Dermis microvascular lymphatic vessel endothelial cell (primary cell): ENCODE measurements around the gene NLRP12. TPM values are rescaled to one million over a fixed set of nuclear protein-coding genes. Genes with fewer than 3 reads are reported as not detected.
"Not testable (repeated sequence)": the region's sequence is repeated elsewhere in the genome, so short reads cannot be mapped to it uniquely, and the experiment has no call there.

Source experiments
- DNase-seq, 2 donors: peaks; one replicate each; pipeline versions ENCODE4 v3.0.0 to v3.0.0-alpha.2; 2010; ENCODE audit warnings: low read depth in 2 of 2
- total RNA-seq: library from RNA; depleted of rRNA; stranded (reverse); fragments of >200 nt; gene quantifications from 2 replicates; pipeline ENCODE4 v1.2.1, GENCODE V29; 2014

NLRP12 gene, protein sequence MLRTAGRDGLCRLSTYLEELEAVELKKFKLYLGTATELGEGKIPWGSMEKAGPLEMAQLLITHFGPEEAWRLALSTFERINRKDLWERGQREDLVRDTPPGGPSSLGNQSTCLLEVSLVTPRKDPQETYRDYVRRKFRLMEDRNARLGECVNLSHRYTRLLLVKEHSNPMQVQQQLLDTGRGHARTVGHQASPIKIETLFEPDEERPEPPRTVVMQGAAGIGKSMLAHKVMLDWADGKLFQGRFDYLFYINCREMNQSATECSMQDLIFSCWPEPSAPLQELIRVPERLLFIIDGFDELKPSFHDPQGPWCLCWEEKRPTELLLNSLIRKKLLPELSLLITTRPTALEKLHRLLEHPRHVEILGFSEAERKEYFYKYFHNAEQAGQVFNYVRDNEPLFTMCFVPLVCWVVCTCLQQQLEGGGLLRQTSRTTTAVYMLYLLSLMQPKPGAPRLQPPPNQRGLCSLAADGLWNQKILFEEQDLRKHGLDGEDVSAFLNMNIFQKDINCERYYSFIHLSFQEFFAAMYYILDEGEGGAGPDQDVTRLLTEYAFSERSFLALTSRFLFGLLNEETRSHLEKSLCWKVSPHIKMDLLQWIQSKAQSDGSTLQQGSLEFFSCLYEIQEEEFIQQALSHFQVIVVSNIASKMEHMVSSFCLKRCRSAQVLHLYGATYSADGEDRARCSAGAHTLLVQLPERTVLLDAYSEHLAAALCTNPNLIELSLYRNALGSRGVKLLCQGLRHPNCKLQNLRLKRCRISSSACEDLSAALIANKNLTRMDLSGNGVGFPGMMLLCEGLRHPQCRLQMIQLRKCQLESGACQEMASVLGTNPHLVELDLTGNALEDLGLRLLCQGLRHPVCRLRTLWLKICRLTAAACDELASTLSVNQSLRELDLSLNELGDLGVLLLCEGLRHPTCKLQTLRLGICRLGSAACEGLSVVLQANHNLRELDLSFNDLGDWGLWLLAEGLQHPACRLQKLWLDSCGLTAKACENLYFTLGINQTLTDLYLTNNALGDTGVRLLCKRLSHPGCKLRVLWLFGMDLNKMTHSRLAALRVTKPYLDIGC
- 0.51 and 0.76 TPM in 2 replicates for total RNA-seq

DNA sequence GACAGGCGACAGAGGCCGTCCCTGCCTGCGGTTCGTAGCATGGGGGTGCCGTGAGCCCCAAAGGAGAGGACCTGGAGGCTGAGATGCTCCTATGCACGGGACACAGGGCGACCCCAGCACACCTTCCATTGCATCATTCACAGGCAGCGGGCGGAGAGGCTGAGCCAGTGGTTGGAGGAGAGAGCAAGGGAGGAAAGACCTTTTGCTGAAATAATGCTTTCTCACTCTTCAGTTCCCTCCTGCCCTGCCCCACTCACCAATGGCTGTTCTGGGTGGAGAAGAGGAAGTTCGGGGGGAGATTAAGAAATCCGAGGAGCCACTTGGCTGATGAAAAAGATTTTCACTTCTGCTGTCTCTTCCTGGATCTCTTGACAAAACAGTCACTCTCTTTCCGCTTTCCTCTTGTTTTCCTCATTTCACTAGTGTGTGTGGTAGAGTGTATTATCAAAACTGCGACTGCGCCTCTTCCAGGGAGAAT, at the start of gene NLRP12:
NLRP12 (minus strand) TSS at position 181 of the 478 bp plus-strand sequence; CDS start at position 41, 140 bp downstream.
- DNase-seq = no peak

DNA sequence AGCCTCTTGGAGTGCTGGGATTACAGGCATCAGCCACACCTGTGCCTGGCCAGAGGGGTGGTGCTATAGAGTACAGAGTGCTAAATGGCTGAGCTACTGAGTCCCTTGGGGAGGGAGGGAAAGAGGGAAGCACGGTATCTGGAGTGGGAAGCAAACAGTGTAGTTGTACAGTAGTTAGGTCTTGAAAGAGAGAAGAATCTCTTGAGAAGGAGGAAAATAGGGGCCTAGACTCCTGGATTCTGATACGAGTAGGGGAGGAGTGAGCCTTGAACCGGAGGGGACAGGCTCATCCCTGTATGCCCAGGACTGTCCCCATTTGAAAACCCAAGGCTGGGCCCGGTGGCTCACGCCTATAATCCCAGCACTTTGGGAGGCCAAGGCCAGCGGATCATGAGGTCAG, 48.6 kb upstream of the NLRP12 start:
- DNase-seq = no peak

DNA sequence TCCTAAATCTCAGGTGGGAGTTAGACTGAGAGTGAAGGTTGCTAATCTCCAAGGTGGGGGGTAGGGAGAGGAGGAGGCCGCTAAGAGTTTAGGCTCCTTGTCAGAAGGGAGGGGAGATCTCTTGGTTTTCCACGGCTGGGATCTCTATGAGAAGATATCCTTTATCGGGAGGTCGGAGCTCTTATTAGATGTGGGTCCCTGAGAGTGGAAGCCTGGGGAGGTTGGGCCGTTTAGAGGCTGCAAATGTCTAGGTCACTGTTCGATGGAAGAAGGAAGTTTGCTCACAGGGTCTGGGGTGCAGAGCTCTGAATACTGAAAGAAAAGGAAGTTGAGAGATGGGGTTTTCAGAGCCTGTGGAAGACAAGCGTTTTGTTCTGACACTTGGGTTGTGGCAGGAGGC, 47.3 kb upstream of the NLRP12 start:
- DNase-seq = no peak

DNA sequence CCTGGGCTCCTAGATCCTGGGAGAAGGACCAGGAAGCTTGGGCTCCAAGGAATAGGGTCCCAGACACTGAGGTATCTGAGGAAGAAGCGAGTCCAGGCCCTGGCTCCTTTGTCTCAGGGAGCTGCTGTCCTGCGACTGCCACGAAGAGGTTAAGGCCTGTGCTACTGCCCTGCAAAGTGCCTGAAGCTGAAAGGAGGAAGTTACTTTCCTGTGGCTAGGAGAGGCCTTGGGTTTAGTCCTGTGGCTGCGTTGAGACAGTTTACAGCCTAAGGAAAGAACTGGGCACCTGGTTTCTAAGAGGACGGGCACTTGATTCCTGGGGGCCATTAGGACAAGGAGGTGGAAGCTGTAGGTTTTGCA, 46.4 kb upstream of the NLRP12 start:
- no peak for DNase-seq

DNA sequence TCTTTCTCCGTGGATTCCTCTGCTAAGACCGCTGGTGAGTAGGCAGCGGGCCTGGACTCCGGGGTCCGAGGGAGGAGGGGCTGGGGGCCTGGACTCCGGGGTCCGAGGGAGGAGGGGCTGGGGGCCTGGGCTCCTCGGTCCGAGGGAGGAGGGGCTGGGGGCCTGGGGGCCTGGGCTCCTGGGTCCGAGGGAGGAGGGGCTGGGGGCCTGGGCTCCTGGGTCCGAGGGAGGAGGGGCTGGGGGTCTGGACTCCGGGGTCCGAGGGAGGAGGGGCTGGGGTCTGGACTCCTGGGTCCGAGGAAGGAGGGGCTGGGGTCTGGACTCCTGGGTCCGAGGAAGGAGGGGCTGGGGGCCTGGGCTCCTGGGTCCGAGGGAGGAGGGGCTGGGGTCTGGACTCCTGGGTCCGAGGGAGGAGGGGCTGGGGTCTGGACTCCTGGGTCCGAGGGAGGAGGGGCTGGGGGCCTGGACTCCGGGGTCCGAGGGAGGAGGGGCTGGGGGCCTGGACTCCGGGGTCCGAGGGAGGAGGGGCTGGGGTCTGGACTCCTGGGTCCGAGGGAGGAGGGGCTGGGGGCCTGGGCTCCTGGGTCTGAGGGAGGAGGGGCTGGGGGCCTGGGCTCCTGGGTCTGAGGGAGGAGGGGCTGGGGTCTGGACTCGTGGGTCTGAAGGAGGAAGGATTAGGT, 45.8 kb upstream of the NLRP12 start:
- DNase-seq = not testable (repeated sequence)

DNA sequence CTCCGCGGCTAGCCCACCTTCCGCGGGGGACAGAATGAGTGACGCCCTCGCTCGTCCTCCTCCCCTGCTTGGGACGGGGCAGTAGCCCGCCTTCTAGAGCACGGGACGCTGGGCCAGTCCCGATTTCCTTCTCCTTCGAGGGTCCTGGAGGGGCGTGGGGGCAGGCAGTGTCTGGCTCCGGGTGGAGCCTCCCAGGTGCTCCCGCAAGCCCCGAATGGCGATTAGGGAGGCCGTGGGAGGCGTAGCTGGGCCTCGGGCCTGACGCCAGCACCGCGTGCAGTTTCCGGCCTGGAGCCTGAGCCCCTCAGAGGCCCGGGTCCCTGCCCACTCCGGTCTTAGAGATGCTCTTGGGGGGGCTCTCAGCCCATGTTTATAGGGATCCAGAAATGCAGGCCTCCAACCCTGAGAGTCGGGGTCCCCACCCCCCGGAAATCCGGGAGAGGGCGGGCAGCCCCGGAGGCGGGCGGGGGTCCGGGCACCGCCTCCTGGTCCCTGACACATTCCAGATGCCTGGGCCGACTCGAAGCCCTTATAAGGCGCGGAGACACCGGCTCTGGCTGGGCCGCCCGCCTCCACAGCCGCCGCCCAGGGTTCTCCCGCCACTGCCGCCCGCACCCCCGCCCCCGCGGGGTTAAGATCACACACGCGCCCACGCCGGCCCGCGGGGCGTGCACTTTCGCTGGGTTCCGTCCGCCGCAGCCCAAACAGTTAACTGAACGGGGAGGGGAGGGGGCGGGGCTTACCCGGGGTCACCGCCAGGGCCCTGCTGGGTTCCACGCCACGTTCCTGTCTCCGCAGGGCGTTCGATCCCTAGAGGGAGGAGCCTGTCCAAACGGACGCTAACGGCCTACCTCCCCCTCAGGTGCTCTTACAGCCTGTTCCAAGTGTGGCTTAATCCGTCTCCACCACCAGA, 45.0 kb upstream of the NLRP12 start:
- DNase-seq = peak; percentile 59 to 85

DNA sequence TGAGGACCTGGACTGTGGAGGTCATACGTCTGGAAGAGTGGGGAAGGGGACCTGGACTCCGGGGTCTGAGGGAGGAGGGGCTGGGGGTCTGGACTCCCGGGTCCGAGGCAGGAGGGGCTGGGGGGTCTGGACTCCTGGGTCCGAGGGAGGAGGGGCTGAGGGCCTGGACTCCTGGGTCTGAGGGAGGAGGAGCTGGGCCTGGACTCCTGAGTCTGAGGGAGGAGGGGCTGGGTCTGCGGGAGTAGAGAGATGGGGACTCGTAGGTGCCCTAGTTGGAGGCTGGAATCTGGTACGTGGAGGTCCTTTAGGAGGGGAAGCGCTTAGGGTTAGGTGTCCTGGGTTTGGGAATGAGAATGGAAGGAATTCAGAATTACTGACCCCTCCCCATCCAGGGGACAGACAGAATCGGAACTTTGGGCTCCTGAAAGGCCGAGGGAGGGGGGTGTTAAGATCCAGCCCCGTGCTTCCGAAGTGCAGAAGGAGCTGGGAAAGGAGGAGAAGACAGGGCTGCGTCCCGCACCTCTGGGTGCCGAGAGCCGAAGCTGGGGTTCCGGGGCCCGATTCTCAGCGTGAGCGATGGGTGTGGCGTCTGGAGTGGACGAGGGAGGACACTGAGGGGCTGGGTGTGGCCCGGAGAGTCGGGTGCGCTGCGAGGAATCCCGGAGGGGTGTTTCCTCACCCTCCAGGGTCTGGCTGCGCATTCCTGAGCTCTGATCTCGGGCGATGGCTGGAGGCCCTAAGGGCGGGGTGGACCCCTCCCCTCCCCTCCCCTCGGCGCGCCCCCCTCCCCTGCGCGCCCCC, 44.2 kb upstream of the NLRP12 start:
- DNase-seq = peak in 1 of 2 donors; percentile 43

DNA sequence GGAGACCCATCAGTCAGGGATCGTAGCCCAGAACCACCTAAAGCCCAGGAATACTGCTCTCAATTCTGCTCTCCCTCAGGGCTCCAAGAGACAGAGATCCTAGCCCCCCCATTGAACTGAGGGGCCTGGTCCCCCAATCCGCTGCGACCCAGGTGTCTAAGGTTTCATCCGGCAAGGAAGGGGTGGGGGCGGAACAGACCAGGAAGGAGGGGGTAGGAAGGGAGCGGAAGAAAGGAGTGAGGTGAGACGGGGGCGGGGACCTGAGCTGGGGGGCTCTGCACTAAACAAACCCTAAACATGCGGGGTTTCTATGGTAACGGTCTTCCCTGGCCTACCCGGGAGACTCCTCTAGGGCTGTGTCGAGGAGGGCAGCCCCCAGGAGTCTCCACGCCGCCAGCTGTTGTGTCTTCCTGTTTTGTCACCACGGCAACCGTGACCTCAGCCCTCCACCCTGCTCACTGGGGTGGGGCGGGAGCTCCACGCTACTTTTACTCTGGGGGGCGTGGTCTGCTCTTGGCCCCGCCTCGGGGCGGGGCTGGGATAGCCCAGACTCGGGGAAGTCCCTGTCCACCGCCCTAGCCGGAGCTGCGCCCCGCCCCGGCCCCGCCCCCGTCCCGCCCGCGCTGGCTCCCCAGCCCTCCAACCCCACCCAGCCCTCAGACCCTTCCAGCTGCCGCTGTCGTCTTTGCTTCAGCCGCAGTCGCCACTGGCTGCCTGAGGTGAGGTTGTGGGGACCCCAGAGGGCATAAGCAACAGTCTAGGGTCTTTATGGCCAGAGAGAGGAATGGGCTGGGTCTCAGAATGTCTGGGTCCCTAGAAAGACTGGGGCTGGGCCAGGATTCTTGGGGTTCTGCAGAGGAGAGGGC, 43.3 kb upstream of the NLRP12 start, which contains the start of gene MYADM:
MYADM (plus strand) TSS at position 659 of the 866 bp plus-strand sequence. CDS start 5,647 bp downstream, outside the sequence.
- DNase-seq = peak; percentile 98 to 99

DNA sequence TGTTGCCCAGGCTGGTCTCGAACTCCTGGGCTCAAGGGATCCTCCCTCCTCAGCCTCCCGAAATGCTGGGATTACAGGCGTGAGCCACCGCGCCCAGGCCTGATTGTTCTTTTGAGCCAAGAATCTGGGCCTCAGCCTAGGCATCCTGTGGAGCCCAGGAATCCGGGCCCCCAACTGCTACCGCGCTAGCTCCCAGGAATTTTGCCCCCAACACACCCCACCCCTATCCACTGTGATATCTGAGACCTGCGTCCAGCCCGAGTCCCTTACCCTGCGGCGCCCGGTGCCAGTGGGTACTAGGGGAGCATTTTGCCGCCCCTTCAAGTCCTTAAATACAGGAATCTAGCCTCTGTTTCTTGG, 42.7 kb upstream of the NLRP12 start:
- no peak for DNase-seq

DNA sequence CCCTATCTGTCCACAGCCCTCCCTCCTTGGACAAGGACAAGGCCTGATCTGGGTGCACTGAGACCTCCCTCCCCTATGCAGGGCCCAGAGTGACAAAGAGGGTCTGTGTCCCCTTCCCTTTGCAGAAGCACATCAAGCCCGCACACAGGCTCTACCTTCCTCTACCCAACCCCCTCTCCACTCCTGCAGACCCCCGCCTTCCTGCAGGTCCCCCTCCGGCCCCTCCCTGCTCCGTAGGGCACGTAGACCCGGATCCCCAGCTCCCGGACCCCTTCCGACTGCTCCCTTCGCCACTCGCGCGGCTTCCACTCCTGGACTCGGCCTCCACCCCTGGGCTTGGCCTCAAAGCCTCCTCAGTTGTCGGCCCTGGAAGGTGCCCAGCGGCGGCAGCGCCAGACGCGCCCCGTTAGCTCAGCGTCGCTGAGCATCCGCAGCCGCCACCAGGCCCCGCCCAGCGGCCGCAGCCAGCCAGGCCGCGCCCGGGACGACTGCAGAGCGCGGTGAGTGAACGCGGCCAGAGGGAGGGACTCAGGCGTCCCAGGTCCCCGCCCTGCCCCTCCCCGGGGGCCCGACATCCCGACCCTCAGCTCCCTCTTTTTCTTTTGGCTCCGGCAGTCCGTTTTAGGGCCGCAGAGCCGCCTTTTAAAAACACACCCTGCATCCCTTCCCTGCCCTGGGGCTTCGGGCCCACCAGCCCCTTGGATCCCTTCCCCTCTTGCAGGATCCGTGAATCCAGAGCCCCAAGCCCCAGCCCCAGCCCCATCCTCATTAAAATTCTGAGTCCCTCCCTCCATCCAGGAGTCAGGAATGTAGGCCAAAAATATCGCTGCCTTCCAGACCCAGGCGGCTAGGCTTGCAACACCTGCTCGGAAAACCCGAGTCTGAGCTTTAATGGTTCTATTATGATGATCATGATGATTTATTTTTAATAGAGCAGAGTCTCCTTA, 42.1 kb upstream of the NLRP12 start:
- peak in 1 of 2 donors; percentile 69 for DNase-seq

DNA sequence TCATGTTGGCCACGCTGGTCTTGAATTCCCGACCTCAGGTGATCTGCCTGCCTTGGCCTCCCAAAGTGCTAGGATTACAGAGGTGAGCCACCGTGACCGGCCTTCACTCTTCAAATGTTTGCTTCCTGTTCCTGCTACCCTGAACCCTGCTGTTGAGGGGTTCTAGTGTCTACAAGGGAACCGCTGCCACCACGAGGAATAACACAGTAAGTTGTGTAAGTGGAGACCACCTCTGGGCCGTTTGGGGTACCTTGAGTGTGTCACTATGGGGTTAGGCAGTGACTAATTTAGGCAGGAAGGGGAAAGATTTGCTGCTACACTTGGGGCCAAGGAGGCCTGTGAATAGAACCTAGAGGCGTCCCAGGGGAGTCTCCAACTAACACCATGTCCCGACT, 41.4 kb upstream of the NLRP12 start:
- no peak for DNase-seq

DNA sequence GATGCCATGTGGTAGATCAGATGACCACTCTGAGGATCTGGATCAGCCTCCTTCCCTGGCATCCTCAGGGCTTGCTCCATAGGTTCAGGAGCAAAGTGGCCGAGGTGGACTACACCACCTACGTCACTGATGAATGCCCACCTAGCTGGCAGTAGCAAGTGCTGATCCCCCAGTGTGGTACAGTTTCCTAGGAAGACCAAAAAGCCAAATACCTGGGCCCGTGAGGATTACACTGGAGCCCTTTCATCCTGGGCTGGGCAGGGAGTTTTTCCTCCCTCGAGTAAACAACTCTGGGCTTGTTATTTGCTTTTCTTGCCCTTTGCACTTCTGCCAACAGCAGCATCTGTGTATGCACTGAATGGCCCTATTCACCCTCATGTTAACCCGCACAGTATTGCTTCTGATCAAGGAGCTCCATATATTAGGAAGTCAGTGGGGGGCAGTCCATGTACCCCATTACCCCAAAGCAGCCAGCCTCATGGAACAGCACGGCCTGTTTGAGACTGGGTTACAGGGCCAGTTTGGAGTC, 40.3 kb upstream of the NLRP12 start:
- no peak for DNase-seq

DNA sequence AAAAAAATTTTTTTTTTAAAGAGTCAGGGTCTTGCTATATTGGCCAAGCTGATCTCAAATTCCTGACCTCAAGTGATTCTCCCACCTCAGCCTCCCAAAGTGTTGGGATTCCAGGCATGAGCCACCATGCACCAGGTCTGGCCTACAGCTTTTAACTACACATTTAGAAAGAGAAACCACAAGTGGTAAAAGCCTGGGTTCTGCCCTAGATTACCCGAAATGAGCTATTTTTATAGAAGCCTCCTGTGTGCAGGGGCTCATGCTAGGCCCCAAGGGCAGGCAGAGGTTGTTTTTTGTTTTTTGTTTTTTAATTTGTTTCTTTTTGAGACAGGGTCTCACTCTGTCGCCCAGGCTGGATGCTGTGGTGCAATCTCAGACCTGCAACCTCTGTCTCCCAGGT, 29.6 kb upstream of the NLRP12 start:
- DNase-seq = no peak

DNA sequence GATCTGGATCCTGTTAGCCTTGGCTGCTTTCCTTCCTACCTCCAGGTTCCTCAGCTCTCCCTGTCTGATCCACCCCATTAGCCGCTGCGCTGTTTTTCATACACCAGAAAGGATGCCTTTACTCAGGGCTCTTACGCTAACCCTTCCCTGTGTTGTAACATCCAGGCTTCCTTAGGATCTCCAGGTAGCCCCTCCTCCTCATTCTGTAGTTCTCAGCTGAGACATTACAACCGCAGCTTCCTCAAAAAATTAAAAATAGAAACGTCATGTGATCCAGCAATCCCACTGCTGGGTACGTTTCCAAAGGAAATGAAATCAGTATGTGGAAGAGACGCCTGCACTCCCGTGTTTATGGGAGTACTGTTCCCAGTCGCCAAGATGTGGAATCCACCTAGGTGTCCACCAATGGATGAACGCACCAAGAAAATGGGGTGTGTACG, 25.1 kb upstream of the NLRP12 start:
- peak; percentile 60 to 91 for DNase-seq

DNA sequence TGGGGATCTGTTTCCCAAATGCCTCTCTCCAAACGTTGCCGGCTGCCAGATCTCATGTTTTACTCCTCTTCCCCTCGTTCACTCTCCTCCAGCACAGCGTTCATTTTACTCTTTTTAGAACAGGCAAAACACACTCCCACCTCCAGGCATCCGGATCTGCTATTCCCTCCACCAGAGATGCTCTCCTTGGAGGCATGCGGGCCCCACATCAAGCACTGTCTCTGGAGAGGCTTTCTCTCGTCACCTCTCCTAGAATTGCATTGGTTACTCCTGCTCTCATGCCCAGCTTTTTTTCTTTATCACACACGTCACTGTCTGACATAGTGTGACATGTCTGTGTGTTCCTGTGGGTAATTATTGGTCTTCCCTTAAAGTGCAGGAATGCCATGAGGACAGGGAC, 23.4 kb upstream of the NLRP12 start:
- no peak for DNase-seq

DNA sequence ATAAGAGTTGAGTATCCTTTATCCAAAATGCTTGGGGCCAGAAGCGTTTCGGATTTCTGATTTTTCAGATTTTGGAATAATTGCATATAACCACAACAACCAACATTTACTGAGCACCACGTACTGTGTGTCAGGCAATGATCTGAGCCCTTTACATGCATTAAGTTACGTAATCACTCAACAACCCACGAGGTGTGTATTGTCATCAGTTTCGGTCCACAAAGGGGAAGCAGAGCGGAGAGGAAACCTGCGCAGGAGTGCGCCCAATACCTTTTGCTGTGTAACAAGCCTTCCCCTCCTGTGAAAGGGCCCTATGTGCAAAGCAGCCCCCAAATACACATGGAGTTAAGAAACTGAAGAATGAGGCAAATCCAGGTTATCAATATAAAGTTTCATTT, 20.7 kb upstream of the NLRP12 start:
- DNase-seq = no peak

DNA sequence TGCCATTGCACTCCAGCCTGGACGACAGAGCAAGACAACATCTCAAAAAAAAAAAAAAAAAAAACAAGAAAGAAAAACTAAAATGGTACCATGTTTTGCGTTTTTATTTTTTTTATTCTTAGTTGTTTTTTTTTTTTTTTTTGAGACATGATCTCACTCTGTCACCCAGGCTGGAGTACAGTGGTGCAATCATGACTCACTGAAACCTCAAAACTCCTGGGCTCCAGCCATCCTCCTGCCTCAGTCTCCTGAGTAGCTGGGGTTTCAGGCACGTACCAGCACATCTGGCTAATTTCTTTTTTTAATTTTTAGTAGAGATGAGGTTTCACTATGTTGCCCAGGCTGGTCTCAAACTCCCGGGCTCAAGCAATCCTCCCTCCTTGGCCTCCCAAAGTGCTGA, 16.8 kb upstream of the NLRP12 start:
- DNase-seq = not testable (repeated sequence)
